Retinal pigment epithelial cell (primary cell): ENCODE measurements around the gene CAMKMT.

Experiments used
- DNase-seq: peaks from one replicate; pipeline ENCODE4 v3.0.0-alpha.2; 2010; ENCODE audit warnings: low read depth
- H3K4me3 ChIP-seq: 2 replicates; pipeline ENCODE4 v1.5.1; 2011; ENCODE audit warnings: mild to moderate bottlenecking, low read length, control low read depth, moderate library complexity
- TF ChIP-seq, protein P1 (sequence below): conservative IDR thresholded peaks from 2 replicates; pipeline ENCODE4 v1.5.1; 2011; ENCODE audit warnings: low read depth, low read length, control low read depth, inconsistent platforms

CAMKMT gene

GRCh38 chr2:44652701-44653100 lies 291.0 kb downstream of the CAMKMT start:
- no peak overlapping the region for H3K4me3 ChIP-seq
- TF ChIP-seq, protein P1, sequence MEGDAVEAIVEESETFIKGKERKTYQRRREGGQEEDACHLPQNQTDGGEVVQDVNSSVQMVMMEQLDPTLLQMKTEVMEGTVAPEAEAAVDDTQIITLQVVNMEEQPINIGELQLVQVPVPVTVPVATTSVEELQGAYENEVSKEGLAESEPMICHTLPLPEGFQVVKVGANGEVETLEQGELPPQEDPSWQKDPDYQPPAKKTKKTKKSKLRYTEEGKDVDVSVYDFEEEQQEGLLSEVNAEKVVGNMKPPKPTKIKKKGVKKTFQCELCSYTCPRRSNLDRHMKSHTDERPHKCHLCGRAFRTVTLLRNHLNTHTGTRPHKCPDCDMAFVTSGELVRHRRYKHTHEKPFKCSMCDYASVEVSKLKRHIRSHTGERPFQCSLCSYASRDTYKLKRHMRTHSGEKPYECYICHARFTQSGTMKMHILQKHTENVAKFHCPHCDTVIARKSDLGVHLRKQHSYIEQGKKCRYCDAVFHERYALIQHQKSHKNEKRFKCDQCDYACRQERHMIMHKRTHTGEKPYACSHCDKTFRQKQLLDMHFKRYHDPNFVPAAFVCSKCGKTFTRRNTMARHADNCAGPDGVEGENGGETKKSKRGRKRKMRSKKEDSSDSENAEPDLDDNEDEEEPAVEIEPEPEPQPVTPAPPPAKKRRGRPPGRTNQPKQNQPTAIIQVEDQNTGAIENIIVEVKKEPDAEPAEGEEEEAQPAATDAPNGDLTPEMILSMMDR, result no peak
- DNase-seq, result no peak

DNA sequence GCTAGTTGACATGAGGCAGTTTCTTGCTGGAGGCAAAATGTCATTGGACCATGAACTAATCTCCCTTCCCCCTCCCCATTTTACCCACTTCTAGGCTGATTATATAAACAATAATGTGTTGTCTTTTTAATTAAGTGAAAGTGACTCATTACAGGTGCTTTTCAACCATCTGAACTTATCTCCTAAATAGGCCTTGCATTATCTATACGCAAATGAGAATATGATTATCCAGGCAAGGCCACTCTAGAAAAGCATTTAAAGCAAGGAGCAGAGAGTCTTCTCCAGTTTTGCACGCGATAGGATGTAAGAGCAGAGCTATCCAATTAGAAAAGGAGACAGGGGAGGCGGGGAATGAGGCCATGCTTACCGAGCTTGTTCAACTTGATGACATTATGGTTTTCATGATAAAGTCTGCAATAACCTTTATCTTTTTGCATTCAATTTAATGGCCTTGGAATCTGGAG lies 293.7 kb downstream of the CAMKMT start:
- no peak overlapping the region for H3K4me3 ChIP-seq
- no peak for DNase-seq
- TF ChIP-seq, protein P1, result no peak

- no peak for DNase-seq
- no peak overlapping the region for H3K4me3 ChIP-seq
- TF ChIP-seq, protein P1, result no peak
These were observed 294.7 kb downstream of the CAMKMT start for GRCh38 chr2:44656460-44656859.

DNA sequence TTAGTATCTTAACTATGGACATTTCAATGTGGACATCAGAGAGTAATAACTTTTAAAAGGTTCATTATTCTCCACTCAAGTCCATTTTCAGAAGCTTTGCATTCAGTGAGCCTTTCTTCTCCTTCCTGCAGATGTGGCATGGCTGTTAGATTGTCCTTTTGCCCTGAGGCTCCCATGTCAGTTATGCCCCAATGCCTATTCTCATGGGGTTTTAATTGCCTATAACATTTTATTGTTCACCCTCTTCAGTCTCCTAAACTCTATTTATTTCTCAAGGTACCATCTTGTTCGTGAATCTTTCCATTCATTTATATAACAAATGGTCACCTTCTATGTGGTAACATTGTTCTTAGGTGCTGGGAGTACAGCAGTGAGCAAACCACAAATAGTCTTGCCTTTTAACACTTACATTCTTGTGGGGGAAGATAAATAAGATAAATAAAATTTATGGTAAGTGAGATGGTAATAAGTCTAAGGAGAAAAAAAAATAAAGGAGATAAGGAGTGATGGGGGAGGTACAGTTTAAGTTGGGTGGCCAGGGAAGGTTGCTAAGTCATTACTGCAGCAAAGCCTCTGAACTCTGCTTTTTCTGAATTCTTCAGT lies 301.8 kb downstream of the CAMKMT start:
- TF ChIP-seq, protein P1, result no peak

DNA sequence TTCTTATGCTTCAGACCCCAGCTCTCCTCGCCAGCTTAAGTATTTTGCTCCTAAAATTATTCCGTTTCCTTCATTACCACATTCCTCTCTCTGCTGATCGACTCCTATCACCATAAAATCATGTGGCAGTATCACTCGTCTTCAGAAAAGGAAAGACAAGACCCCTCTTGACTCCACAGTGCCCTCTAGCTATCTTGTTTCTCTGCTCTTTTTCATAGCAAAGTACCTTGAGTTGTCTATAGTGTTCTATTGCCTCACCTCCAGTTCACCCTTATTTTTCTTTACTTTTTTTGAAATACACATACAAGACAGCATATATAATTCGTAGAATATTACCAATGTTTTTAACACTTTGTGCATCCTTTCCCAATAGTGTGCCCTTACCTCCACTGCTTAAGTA lies 306.6 kb downstream of the CAMKMT start:
- DNase-seq, result no peak
- TF ChIP-seq, protein P1, result peak; percentile 41

More for the DNA sequence above, 301.8 kb downstream of the CAMKMT start:
- DNase-seq, result no peak
- no peak overlapping the region for H3K4me3 ChIP-seq

GRCh38 chr2:44671276-44671675 lies 309.5 kb downstream of the CAMKMT start:
- H3K4me3 ChIP-seq, result no peak overlapping the region
- TF ChIP-seq, protein P1, result no peak
- DNase-seq, result no peak

More for the DNA sequence above, 306.6 kb downstream of the CAMKMT start:
- no peak overlapping the region for H3K4me3 ChIP-seq

DNA sequence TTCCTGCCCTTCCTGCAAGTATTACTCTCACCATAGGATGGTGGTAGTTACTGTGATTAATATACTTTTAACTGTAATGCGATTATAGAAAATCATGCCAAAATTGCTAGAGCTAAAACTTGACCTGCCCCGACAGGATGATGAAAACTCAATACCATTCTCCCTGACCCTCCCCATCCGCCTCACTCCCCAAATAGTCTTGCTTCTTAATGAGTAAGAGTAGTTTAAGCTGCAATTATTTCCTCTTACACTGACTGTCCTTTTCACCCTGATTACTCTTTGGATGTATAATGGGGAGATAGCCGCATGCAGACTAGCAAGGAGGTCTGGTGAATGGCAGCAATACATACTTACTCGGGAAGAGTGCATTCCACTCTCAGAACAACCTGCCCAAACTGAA lies 310.2 kb downstream of the CAMKMT start:
- no peak overlapping the region for H3K4me3 ChIP-seq
- TF ChIP-seq, protein P1, result peak; percentile 53
- DNase-seq, result peak; percentile 92
